Mesenchymal stem cell (in vitro differentiated cells and primary cell): ENCODE results near the gene PSME1.

ENCODE experiments used
- DNase-seq: peaks from one replicate; pipeline ENCODE4 v3.0.0-alpha.2; 2013
- H2AFZ ChIP-seq: one replicate; pipeline ENCODE4 v1.6.1; 2013; ENCODE audit warnings: low read depth, mild to moderate bottlenecking, control low read depth, inconsistent platforms, low read length, moderate library complexity
- H2AK5ac ChIP-seq: 2 replicates; pipeline ENCODE4 v1.6.1; 2013; ENCODE audit warnings: low read length, moderate library complexity, mild to moderate bottlenecking, inconsistent platforms; ENCODE audit not compliant: severe bottlenecking
- H2BK120ac ChIP-seq: one replicate; pipeline ENCODE4 v1.6.1; 2013; ENCODE audit warnings: low read depth, mild to moderate bottlenecking, inconsistent platforms, low read length, moderate library complexity
- H2BK12ac ChIP-seq, 2 experiments: one replicate each; pipeline ENCODE4 v1.6.1; 2013; ENCODE audit warnings: inconsistent platforms in 2 of 2, low read length in 2 of 2, mild to moderate bottlenecking in 2 of 2, moderate library complexity in 2 of 2, control low read depth in 1 of 2
- H2BK15ac ChIP-seq: one replicate; pipeline ENCODE4 v1.6.1; 2013; ENCODE audit warnings: mild to moderate bottlenecking, low read depth, inconsistent platforms; ENCODE audit not compliant: poor library complexity, severe bottlenecking
- H2BK5ac ChIP-seq: 2 replicates; pipeline ENCODE4 v1.6.1; 2013; ENCODE audit warnings: low read depth, mild to moderate bottlenecking, low read length, control low read depth, inconsistent platforms; ENCODE audit not compliant: poor library complexity, severe bottlenecking
- H3K14ac ChIP-seq, 2 experiments: one replicate each; pipeline ENCODE4 v1.6.1; 2013; ENCODE audit warnings: inconsistent platforms in 2 of 2, low read length in 2 of 2, control low read depth in 1 of 2, mild to moderate bottlenecking in 1 of 2, moderate library complexity in 1 of 2
- H3K18ac ChIP-seq, 2 experiments: one replicate each; pipeline ENCODE4 v1.6.1; 2013; ENCODE audit warnings: inconsistent platforms in 2 of 2, low read length in 2 of 2, control low read depth in 1 of 2, low read depth in 1 of 2, mild to moderate bottlenecking in 1 of 2
- H3K23ac ChIP-seq, 2 experiments: one replicate each; pipeline ENCODE4 v1.6.1; 2013; ENCODE audit warnings: inconsistent platforms in 2 of 2, low read length in 2 of 2, mild to moderate bottlenecking in 2 of 2, moderate library complexity in 2 of 2, control low read depth in 1 of 2
- H3K27ac ChIP-seq: 2 replicates; pipeline ENCODE4 v1.5.1; 2013; ENCODE audit warnings: mild to moderate bottlenecking, moderate library complexity, low read length, control low read depth, inconsistent platforms; ENCODE audit not compliant: poor library complexity, severe bottlenecking
- H3K27me3 ChIP-seq, 2 experiments: 2 replicates each; pipeline versions ENCODE4 v1.6.1 to v1.7.0; 2013; ENCODE audit warnings: low read length in 2 of 2, mild to moderate bottlenecking in 2 of 2, moderate library complexity in 2 of 2, control low read depth in 1 of 2, inconsistent platforms in 1 of 2; ENCODE audit not compliant: control insufficient read depth in 1 of 2, insufficient read depth in 1 of 2
- H3K36me3 ChIP-seq, 2 experiments: 2 replicates each; pipeline versions ENCODE4 v1.6.1 to v1.7.0; 2013; ENCODE audit warnings: low read length in 2 of 2, control low read depth in 1 of 2, inconsistent platforms in 1 of 2, low read depth in 1 of 2, mild to moderate bottlenecking in 1 of 2; ENCODE audit not compliant: insufficient read depth in 2 of 2, control insufficient read depth in 1 of 2
- H3K4ac ChIP-seq, 2 experiments: one replicate each; pipeline ENCODE4 v1.6.1; 2013; ENCODE audit warnings: inconsistent platforms in 2 of 2, low read length in 2 of 2, mild to moderate bottlenecking in 2 of 2, moderate library complexity in 2 of 2, control low read depth in 1 of 2, low read depth in 1 of 2
- H3K4me1 ChIP-seq: 2 replicates; pipeline ENCODE4 v1.6.1; 2013; ENCODE audit warnings: low read depth, low read length, control low read depth; ENCODE audit not compliant: control insufficient read depth, insufficient read depth
- H3K4me2 ChIP-seq: 2 replicates; pipeline ENCODE4 v1.6.1; 2013; ENCODE audit warnings: low read length, mild to moderate bottlenecking, inconsistent platforms; ENCODE audit not compliant: poor library complexity, severe bottlenecking
- H3K4me3 ChIP-seq, 2 experiments: 2 replicates each; pipeline versions ENCODE4 v1.5.1 to v1.7.0; 2013; ENCODE audit warnings: low read length in 2 of 2, mild to moderate bottlenecking in 2 of 2, control low read depth in 1 of 2, low read depth in 1 of 2; ENCODE audit not compliant: insufficient read depth in 1 of 2
- H3K79me1 ChIP-seq: replicated peaks from 2 replicates; pipeline ENCODE4 v1.6.1; 2013; ENCODE audit warnings: mild to moderate bottlenecking, control low read depth, low read length, inconsistent platforms; ENCODE audit not compliant: poor library complexity, severe bottlenecking
- H3K9ac ChIP-seq: 2 replicates; pipeline ENCODE4 v1.7.0; 2013; ENCODE audit warnings: mild to moderate bottlenecking, low read length, moderate library complexity
- H3K9me3 ChIP-seq: 2 replicates; pipeline ENCODE4 v1.7.0; 2013; ENCODE audit warnings: mild to moderate bottlenecking, low read length; ENCODE audit not compliant: control insufficient read depth
- H4K8ac ChIP-seq: one replicate; pipeline ENCODE4 v1.6.1; 2013; ENCODE audit warnings: inconsistent platforms, mild to moderate bottlenecking, low read length, moderate library complexity
- H4K91ac ChIP-seq: one replicate; pipeline ENCODE4 v1.6.1; 2013; ENCODE audit warnings: mild to moderate bottlenecking, low read length, inconsistent platforms
- WGBS: methylation state at CpG from one replicate; pipeline ENCODE4 v1.1.7; 2013; ENCODE audit warnings: mixed read lengths; 5-methylcytosine and 5-hydroxymethylcytosine counted together

PSME1 gene

DNA sequence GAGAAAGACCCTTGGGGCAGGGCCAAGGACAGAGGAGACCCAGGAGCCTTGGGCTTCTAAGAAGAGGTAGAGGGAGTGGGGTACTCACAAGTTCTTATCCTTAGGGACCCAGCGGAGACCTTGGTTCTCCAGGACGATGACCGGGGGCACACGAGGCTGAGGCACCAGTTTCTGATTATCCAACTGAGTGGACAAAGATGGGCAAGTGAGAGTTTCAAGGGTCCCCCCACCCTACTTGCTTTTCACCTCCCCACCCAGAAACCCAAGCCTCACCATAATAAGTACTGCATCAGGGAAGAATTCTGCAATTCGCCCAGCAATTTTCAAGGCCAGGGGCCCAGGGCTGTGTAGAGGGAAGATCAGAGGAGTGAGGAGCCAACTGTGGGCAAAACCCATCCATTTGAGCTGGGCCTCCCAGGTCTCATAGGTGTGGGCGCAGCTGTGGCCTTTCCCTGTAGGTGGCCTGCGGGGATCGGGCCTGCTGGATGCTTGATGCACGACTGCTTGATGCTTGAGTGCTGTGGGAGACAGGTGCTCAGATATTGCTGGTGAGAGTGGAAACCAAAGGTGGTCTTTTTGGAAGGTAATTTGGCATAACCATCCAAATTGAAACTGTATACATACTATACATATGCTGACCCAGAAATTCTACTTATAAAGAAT is 3.4 kb downstream of the PSME1 start:
- Histone ChIP-seq H3K36me3 (peaks cover 30 to 45% of the 10 kb centered on the region in 2 experiments), H3K4me1 (peaks cover 23% of the 10 kb centered on the region), H3K9me3 (no peaks in the 10 kb centered on the region), H3K18ac (no peak overlapping the region), H2BK15ac (no peak overlapping the region), H3K23ac (peak overlapping the region in 1 of 2 experiments; percentile 80), H3K9ac (peak overlapping the region; percentile 32), H3K4me3 (peak overlapping the region in 1 of 2 experiments; percentile 94), H2AFZ (no peak overlapping the region), H2BK5ac (no peak overlapping the region), H2BK120ac (no peak overlapping the region), H3K4me2 (peak overlapping the region; percentile 21), H3K79me1 (peaks cover 39% of the 10 kb centered on the region), H3K14ac (no peak overlapping the region), H3K27ac (no peak overlapping the region), H2AK5ac (peak overlapping the region; percentile 22), H2BK12ac (peak overlapping the region in 1 of 2 experiments; percentile 40), H4K8ac (no peak overlapping the region), H3K4ac (no peak overlapping the region), H4K91ac (no peak overlapping the region), H3K27me3 (no peaks in the 10 kb centered on the region)
- 99% methylated on average over 6 of the region's 9 CpGs for WGBS
- DNase-seq = no peak

DNA sequence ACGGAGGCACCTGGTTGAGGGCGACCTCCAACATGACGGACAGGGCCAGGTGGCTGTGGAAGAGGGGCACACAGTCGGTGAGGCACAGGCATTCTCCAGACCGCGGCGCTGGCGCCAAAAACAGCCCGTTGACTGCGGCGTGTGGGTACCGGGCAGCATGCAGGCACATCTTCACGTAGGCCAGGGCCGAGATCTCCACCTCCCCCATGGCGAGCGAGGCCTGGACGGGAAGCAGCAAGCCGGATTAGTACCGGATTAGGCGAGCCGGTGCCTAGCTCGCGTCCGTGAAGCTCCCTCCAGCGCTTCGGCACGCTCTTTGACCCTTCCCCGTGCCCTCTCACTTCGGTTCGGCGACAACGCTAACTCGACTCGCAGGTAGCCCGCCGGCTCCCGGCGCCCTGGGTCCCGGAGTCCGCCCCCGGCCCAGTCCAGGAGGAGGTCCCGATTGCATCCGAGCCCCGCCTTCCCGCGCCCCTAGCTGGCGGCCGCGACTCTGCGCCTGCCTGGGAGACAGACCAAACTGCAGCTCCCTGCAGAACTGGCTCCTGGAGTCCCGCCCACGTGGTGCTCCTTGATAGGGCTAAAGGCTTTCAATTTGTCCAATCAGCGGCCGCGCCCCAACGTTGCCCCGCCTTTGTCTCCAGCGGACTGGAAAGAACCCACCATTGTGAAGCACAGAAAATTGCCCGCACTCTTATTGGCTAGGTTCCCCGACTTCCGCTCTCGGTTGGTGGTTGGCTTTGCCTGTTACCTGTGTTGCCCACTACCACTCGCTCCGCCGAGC is 5.3 kb downstream of the PSME1 start, which contains the start of gene EMC9:
TSS of gene EMC9 (minus strand) at position 495 of the 784 bp plus-strand sequence. CDS start at position 208, 287 bp downstream.
- under 1% methylated on average over 64 of the region's 65 CpGs for WGBS
- Histone ChIP-seq H3K4me1 (peaks cover 23% of the 10 kb centered on the region), H3K27ac (peak within 1 kb of the TSS; percentile 95), H3K9ac (peak within 1 kb of the TSS; percentile 92), H3K36me3 (peaks cover 32 to 52% of the 10 kb centered on the region in 2 experiments), H3K27me3 (no peaks in the 10 kb centered on the region), H2AK5ac (no peak within 1 kb of the TSS), H2AFZ (peak within 1 kb of the TSS; percentile 76), H3K9me3 (no peaks in the 10 kb centered on the region), H3K23ac (no peak within 1 kb of the TSS), H3K79me1 (peaks cover 40% of the 10 kb centered on the region), H4K91ac (peak within 1 kb of the TSS; percentile 40), H3K4ac (peak within 1 kb of the TSS in 1 of 2 experiments; percentile 80), H4K8ac (peak within 1 kb of the TSS; percentile 92), H3K14ac (peak within 1 kb of the TSS in 1 of 2 experiments; percentile 98), H3K4me2 (peak within 1 kb of the TSS; percentile 80), H2BK120ac (no peak within 1 kb of the TSS), H3K18ac (peak within 1 kb of the TSS; percentile 24 to 96), H2BK15ac (no peak within 1 kb of the TSS), H3K4me3 (peak within 1 kb of the TSS; percentile 68 to 94), H2BK12ac (peak within 1 kb of the TSS; percentile 35 to 68), H2BK5ac (peak within 1 kb of the TSS; percentile 57)
- peak; percentile 99 for DNase-seq

DNA sequence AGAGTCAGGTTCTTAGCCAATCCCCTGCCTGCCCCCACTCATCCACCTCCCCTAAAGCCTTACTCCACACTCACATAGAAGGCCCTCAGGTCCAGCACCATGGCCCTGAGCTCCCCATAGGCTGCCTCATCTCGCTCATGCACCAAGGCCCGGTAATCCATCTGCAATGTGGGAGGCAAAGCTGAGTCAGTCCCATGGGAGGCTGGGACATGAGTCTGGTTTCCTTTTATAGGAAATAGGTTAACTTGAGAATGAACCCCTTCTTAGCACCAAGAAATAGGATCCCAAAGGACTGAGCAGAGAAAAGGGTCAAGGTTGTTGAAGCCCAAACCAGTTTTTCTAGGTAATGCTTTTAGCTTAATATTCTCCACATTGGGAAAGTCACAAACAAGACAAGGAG is 7.5 kb downstream of the PSME1 start:
- Histone ChIP-seq H3K27ac (no peak overlapping the region), H3K18ac (no peak overlapping the region), H2BK15ac (no peak overlapping the region), H2BK12ac (no peak overlapping the region), H2AFZ (no peak overlapping the region), H3K4ac (no peak overlapping the region), H3K23ac (no peak overlapping the region), H4K8ac (no peak overlapping the region), H2AK5ac (no peak overlapping the region), H4K91ac (no peak overlapping the region), H2BK120ac (no peak overlapping the region), H3K4me3 (peak overlapping the region in 1 of 2 experiments; percentile 6), H2BK5ac (no peak overlapping the region), H3K27me3 (no peaks in the 10 kb centered on the region), H3K9me3 (no peaks in the 10 kb centered on the region), H3K9ac (peak overlapping the region; percentile 12), H3K36me3 (peaks cover 21 to 38% of the 10 kb centered on the region in 2 experiments), H3K79me1 (peaks cover 25% of the 10 kb centered on the region), H3K4me2 (no peak overlapping the region), H3K4me1 (peaks cover 21% of the 10 kb centered on the region), H3K14ac (no peak overlapping the region)
- WGBS = 38% methylated on average over 2 of the region's 2 CpGs
- peak; percentile 38 for DNase-seq

DNA sequence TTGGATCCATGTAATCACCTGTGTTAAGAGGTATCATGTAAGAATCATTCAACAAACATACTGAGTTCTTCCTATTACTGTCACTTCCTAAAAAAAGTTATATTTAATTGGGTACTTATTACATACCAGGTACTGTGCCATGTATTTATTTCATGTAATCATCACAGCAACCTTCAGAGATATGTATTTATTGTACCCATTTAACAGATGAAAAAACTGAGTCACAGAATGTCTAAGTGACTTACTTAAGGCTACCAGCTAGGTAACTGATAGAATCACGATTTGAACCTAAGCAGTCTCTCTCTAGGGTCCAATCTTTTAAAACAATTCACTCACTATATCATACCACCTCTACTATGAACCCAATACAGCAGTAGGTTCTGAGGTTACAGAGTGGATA is 8.5 kb downstream of the PSME1 start:
- H3K9ac ChIP-seq = no peak overlapping the region
- H3K36me3 ChIP-seq = peaks cover 15 to 34% of the 10 kb centered on the region in 2 experiments
- no peak overlapping the region for H2BK12ac ChIP-seq
- H2AFZ ChIP-seq = no peak overlapping the region
- H2BK15ac ChIP-seq = no peak overlapping the region
- H3K23ac ChIP-seq = no peak overlapping the region
- H3K27ac ChIP-seq = no peak overlapping the region
- H4K8ac ChIP-seq = no peak overlapping the region
- 100% methylated on average over 1 of the region's 1 CpG for WGBS
- H3K18ac ChIP-seq = no peak overlapping the region
- H2BK120ac ChIP-seq = no peak overlapping the region
- H3K4me3 ChIP-seq = no peak overlapping the region
- H3K4me1 ChIP-seq = peaks cover 20% of the 10 kb centered on the region
- no peak for DNase-seq
- H2AK5ac ChIP-seq = no peak overlapping the region
- no peaks in the 10 kb centered on the region for H3K27me3 ChIP-seq
- no peak overlapping the region for H4K91ac ChIP-seq
- H3K4ac ChIP-seq = no peak overlapping the region
- H3K79me1 ChIP-seq = peaks cover 19% of the 10 kb centered on the region
- no peaks in the 10 kb centered on the region for H3K9me3 ChIP-seq
- no peak overlapping the region for H3K4me2 ChIP-seq
- H3K14ac ChIP-seq = no peak overlapping the region
- H2BK5ac ChIP-seq = no peak overlapping the region
